GM18873 (cell line): ENCODE data around the gene CARM1.
"Not testable (repeated sequence)": the region's sequence is repeated elsewhere in the genome, so short reads cannot be mapped to it uniquely, and the experiment has no call there.

ENCODE experiments used
- ATAC-seq: cut with Tn5 transposase; IDR thresholded peaks from one replicate; pipeline ENCODE4 v1.9.1; 2021; ENCODE audit warnings: mild to moderate bottlenecking, moderate library complexity, moderate number of reproducible peaks; ENCODE audit not compliant: unreplicated experiment, low FRiP score

The CARM1 gene

DNA sequence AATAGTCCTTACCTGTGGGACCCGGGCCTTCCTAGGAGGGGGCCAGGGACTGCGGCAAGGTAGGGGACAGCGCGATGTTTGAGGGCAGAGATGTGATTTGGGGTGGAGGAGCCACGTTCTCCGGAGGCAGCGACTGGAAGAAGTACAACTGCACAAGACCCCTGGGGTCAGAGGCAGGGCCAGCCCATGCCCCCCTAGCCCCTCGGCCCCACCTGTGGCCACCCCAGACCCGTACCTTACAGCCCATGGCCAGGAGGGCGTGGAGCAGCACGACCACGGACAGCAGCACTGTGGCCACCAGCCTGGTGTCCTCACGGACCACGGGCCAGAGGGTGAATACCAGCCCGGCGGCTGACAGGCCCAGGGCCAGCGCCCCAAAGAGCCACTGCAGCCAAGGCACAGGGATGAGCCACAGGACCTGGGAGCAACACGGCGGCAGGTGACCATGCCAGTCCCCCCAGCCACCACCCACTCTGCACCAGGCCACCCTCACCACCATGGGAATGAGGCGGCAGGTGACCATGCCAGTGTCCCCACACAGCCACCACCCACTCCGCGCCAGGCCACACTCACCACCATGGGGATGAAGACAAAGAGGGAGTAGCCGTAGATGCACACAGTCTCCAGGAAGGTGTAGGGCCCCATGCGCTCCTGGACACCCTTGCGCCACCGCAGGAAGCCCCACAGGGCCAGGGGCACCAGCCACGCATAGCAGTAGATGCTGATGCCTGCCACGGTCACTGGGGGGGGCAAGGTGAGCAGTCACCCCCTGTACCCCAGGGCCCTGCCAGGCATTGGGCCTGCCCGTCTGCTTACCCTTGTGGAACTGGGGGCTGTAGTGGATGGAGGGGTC, 52.1 kb downstream of the CARM1 start:
- ATAC-seq, result no peak

DNA sequence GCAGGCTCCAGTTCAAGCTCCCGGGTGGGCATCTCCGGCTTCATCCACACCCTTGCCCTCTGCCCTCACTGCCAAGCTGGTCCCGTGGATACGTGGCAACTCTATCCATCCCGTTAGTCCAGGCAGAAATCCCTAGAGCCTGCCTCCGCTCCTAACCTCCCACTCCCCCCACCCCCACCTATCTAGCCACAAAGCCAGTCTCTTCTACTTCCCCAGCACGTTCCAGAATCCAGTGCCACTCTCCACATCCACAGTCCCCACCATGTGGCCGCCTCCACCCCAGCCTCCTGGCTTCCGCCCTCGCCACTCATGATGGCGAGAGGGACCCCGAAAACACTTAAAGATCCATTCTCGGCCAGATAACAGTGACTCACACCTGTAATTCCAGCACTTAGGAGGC, 53.2 kb downstream of the CARM1 start:
- no peak for ATAC-seq

DNA sequence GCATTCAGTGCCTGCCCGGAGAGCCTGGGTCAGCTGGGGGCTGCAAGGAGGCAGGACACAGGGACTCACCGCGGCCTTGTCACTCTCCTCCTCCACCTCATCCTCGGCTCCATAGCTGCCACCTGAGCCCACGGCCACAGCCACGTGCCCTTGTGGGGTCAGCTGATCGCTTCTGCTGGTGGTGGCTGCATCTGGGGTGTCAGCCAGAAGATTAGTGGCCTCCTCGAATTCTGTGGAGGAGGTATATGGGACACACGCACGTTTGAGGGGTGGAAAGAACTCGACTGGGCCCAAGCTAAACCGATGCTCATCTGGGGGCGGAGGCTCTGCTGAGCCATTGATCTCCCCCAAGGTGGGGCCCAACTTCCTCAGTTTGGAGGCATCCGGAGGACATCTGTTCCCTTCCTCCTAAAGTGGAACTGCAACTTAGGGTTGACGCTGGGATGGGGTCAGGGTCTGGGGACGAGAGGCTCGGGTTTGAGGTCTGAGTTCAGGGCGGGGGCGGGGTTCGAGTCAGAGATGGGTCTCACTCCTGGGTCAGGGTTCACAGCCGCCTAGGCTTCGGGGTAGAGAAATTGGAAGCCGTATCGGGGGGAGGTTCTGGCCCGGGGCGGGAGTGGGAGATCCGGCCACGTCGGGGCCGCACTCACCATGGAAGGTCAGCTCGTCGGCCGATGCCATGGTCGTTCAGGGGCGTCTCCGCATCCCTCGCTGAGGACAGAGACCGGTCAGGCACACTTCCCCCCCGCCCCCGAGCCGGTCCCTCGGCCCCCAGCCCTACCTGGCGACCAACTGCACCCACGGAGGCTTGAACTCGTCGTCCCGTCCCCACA, 56.6 kb downstream of the CARM1 start:
- no peak for ATAC-seq

DNA sequence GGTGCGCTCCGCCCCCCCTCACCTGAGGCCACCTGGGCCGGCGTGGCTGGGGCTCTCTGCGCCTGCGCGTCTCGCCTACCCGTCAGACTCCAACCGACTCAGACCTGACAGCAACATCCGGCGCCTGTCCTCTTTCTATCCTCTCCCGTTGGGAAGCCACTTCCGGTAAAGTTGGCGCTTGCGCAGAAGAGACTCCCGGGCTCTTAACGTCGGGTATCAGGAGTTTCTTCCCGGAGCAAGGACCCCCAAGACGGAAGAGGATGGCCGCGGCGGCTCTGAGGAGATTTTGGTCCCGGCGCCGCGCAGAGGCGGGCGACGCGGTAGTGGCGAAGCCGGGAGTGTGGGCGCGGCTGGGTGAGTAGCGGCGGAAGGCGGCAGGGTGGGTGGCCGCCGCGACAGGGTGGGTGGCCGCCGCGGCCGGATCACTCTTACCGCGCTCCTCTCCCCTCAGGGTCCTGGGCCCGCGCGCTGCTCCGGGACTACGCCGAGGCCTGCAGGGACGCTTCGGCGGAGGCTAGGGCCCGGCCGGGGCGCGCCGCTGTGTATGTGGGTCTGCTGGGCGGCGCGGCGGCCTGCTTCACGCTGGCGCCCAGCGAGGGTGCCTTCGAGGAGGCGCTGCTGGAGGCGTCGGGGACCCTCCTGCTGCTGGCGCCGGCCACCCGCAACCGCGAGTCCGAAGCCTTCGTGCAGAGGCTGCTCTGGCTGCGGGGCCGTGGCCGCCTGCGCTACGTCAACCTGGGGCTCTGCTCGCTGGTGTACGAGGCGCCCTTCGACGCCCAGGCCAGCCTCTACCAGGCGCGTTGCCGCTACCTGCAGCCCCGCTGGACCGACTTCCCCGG, 57.4 kb downstream of the CARM1 start, which contains the start of the genes TIMM29 and YIPF2:
Gene TIMM29, plus strand, starts transcription at position 249 of the 839 bp plus-strand sequence. Its CDS starts 12 bp downstream, at position 261.
Gene YIPF2, minus strand, starts transcription at position 77 of the 839 bp plus-strand sequence. CDS start 229 bp downstream, outside the sequence.
- ATAC-seq, result peak; percentile 62

DNA sequence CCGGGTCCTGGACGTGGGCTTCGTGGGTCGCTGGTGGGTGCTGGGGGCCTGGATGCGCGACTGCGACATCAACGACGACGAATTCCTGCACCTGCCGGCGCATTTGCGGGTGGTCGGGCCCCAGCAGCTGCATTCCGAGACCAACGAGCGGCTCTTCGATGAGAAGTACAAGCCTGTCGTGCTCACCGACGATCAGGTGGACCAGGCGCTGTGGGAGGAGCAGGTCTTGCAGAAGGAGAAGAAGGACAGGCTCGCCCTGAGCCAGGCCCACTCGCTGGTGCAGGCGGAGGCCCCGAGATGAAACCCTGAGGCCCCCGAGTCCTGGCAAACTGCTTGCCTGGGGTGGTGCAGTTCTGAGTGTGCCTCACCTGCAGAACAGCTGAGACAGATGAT, 58.0 kb downstream of the CARM1 start:
- no peak for ATAC-seq

DNA sequence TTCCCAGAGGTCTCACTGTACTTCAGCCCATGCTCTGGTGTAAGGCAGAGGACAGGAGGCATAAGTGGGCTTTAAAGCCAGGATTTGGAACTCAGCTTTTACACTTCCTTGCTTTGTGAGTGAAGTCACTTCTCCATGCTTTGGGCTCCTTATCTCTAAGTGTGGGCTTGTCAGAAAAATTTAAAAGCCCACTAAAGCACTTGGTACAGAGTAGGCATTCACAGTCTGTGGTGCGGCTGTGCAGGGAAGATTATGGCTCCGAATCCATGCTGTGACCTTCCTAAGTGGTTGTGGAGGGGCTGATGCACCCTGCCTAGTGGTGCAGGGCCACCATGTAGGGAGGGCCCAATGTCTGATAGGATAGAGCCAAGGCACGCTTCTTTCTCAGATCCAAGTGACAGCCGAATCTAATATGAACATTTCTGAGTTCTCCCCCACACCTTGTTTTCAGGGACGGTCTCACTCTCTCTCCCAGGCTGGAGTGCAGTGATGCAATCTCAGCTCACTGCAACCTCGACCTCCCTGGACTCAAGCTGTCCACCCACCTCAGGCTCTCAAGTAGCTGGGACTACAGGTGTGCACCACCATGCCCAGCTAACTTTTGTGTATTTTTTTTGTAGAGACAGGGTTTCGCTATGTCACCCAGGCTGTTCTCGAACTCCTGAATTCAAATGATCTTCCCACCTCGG, 64.2 kb downstream of the CARM1 start:
- no peak for ATAC-seq

DNA sequence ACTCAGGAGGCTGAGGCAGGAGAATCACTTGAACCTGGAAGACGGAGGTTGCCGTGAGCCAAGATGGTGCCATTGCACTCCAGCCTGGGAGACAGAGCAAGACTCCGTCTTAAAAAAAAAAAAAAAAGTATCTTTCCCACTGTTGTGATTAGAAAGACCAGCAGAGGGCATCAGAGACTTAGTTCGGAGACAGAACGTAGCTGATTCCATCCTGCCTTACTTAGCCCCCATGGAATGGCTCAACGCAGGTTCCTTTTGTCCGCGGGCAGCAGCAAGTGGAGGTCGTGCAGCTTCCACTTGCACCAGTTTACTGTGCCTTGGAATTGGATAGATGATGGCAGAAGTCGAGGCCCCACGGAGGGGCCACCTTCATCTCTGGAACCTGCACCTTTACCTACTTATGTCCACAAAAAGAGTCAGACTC, 65.3 kb downstream of the CARM1 start:
- no peak for ATAC-seq

DNA sequence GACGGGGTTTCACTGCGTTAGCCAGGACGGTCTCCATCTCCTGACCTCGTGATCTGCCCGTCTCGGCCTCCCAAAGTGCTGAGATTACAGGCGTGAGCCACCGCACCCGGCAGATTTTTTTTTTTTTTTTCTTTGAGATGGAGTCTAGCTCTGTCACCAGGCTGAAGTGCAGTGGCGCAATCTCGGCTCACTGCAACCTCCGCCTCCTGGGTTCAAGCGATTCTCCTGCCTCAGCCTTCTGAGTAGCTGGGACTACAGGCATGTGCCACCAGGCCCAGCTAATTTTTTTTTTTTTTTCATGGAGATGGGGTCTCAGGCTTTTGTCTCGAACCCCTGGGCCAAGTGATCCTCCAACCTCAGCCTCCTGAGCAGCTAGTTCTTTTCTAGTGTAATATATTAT, 70.3 kb downstream of the CARM1 start:
- ATAC-seq, result not testable (repeated sequence)

DNA sequence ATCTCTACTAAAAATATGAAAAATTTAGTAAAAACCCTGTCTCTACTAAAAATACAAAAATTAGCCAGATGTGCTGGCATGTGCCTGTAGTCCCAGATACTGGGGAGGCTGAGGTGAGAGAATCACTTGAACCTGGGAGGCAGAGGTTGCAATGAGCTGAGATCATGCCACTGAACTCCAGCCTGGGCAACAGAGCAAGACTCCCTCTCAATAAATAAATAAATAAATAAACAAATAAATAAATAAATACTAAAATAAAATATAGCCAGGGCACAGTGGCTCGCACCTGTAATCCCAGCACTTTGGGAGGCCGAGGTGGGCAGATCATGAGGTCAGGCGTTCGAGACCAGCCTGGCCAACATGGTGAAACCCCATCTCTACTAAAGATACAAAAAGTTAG, 72.1 kb downstream of the CARM1 start:
- ATAC-seq, result not testable (repeated sequence)

DNA sequence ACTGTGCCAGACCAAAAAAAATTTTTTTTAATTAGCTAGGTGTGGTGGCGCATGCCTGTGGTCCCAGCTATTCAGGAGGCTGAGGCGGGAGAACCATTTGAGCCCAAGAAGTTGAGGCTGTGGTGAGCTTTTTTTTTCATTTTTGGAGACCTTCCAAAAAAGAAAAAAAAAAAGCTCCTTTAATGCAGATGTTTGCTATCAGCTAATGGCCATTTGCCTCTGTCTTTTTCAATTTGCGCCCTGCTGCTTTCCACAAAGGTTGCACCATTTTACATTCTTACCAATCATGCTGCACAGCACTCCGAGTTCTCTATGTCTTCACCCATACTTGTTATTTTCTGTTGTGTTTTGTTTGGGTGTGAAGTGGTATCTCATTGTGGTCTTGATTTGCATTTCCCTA, 73.9 kb downstream of the CARM1 start:
- no peak for ATAC-seq

DNA sequence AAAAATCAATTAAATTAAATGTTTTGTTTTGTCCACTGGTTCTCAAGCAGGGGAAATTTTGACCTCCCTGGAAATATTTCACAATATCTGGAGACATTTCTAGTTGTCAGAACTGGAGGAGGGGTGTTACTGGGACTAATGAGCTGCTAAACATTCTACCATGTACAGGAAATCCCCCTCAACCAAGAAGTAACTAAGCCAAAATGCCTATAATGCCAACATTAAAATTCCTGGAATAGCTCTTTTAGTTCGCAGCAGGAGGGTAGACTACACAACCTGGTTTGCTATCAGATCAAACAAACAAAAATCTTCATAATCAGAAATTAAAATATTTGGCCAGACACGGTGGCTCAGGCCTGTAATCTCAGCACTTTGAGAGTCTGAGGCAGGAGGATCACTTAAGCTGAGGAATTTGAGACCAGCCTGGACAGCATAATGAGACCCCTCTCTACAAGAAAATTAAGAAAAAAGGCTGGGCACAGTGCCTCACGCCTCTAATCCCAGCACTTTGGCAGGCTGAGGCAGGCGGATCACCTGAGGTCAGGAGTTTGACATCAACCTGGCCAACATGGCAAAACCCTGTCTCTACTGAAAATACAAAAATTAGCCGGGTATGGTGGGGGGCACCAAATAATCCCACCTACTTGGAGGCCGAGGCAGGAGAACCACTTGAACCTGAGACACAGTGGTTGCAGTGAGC, 75.8 kb downstream of the CARM1 start:
- ATAC-seq, result no peak

DNA sequence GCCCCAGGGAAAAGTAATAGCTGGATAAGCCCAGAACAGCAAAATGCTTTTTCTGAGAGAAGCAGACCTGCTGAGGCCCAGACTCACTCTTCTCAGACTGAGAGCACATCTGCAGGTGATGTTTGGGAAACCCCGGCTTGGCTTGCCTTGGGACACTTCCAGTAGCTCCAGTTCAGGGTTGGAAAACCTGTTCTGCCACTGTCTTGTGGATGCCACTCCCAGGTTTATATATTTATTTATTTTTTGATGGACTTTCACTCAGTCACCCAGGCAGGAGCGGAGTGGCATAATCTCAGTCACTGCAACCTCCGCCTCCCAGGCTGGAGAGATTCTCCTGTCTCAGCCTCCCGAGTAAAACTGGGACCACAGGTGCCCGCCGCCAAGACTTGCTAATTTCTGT, 81.5 kb downstream of the CARM1 start:
- no peak for ATAC-seq

DNA sequence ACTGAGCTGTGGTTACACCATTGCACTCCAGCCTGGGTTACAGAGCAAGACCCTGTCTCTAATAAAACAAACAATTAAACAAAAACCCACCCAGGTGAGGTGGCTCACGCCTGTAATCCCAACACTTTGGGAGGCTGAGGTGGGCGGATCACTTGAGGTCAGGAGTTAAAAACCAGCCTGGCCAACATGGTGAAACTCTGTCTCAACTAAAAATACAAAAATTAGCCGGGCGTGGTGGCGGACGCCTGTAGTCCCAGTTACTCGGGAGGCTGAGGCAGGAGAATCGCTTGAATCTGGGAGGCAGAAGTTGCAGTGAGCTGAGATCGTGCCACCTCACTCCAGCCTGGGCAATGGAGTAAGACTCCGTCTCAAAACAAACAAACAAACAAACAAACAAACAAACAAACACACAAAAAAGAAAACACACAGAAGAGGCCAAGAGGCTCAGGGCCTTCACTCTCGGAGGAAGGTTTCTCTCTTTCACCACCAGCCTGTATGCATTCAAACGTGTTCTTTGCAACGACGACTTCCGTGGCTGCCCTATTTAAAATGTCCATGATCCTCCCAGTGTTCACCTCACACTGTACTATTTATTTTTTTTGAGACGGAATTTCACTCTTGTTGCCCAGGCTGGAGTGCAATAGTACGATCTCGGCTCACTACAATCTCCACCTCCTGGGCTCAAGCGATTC, 88.1 kb downstream of the CARM1 start:
- ATAC-seq, result not testable (repeated sequence)

DNA sequence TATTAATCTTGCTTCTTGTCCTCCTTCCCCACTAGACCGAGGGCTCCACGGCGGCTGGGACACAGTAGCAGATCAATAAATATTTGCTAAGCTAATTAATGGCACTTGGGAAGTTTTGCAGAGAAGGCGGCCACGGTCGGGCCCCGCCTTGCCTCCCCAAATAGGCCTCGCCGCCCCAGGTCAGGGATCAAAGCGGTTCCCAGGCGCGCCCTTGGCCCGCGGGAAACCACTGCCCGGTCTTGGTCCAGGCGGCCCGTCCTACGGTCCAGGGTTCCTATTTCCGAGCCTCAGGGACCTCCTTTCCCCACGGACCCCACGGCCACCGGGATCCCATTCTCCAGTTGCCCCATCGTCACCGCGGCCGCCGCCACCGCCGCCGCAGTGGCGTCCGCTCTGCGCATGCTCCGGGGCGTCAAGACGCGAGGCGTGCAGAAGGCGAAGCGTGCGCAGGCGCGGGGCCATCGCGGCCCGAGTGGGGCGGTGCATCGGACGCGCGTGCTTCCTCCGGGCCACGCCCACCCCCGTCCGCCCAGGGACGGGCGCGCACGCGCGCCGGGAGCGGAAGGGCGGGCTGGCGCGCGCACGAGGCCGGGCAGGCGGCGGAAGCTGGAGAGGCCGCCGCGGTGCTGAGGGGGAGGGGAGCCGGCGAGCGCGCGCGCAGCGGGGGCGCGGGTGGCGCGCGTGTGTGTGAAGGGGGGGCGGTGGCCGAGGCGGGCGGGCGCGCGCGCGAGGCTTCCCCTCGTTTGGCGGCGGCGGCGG, 89.1 kb downstream of the CARM1 start, which contains the start of gene SMARCA4:
Gene SMARCA4, plus strand, starts transcription at position 717 of the 759 bp plus-strand sequence. CDS start 23,122 bp downstream, outside the sequence.
- ATAC-seq, result peak; percentile 57

DNA sequence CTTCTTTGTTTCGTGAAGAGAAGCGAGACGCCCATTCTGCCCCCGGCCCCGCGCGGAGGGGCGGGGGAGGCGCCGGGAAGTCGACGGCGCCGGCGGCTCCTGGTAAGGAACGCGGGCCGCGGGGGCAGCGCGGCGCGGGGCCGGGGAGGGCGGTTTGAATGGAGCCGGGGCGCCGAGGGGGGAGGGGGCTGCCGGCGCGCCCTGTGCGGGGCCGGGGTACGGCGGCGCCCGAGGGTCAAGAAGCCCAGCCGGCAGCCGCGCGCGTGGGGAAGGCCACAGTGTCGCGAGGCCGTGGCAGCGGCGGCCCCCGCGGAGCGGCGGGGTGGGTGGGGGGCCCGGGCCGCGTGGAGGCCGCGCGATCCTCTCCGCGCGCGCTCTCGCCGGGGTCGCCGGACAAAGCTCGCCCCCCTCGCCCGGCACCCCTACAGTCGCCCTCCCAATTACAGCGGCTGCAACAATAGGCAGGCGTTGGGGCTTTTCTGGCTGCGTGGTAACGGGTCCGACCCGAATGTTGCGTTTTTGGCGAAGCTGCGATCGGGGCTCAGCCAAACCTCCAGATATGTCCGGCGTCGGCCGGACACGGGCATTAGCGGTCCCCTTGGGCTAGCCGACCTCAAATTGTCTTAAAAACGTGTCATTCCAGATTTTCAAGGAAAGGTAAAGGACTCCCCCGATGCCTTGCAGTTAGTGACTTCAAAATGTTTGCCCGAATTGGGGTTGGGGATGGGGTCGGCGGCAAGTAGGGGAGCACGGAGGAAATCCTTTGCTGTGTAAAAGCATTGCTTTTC, 89.9 kb downstream of the CARM1 start:
- peak; percentile 28 for ATAC-seq

DNA sequence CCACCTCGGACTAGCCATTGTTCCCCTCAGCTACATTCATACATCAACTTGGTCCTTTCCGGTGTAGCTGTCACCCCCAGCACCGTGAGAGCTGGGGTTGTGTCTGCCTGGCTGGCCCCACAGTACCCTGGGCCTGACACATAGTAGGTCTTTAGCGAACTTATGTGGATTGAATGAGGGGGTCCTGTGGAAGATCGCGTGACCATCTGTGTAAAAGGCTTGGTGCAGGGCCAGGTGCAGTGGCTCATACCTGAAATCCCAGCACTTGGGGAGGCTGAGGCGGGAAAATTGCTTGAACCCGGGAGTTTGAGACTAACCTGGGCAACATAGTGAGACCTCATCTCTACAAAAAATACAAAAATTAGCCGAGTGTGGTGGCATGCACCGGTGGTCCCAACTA, 91.5 kb downstream of the CARM1 start:
- ATAC-seq, result no peak

DNA sequence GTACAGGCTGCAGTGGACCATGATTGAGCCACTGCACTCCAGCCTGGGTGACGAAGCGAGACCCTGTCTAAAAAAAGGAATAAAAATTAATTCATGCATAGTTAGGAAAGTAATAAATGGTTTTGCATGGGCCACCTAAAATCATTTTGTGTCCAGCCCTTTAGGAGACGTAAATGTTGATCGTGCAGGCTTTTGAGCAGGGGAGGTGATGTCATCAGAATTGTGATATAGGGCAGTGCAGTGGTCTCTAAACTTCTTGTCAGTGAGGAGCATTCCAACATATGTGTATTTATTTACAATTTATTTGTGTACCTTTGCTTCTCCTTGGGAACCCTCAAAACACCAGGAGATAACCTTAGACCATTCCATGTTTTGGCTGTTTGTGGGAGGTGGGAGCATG, 92.5 kb downstream of the CARM1 start:
- ATAC-seq, result no peak
